ENCODE data around the gene RAB7B.

Gene RAB7B

GRCh38 chr1:205993068-205993467 is 10.1 kb downstream of the RAB7B start:
- DNase-seq = no peak

DNA sequence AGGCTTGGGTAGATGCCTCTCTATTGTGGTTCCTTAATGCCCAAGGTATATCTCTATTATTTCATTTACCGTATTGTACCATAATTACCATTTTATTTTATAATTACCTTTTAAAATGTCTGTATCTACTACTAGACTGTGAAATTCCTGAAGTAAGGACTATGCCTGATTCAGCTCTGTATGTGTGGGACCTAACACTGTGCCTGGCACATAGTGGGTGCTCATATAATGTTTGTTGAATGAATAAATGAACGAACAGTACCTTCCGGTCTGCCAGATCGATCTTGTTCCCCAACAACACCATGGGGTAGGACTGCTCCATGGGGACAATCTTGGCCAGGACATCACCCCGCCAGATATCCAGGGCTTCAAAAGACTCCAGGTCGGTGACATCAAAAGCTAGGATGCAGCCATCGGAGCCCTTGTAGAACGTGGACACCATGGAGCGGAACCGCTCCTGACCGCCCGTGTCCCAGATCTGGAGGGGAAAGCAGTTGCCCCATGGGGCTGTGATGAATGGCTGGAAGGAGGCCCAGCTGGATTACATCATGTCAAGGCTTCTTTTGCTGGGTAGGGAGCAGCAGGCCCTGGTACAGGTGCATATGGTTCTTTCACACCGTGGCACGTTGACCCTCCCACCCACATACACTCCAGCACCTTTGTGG is 10.8 kb downstream of the RAB7B start:
- no peak for DNase-seq

- no peak for DNase-seq
Observed at GRCh38 chr1:205991237-205991636, 12.0 kb downstream of the RAB7B start.

- DNase-seq = no peak
Observed at GRCh38 chr1:205990226-205990625, 13.0 kb downstream of the RAB7B start.

DNA sequence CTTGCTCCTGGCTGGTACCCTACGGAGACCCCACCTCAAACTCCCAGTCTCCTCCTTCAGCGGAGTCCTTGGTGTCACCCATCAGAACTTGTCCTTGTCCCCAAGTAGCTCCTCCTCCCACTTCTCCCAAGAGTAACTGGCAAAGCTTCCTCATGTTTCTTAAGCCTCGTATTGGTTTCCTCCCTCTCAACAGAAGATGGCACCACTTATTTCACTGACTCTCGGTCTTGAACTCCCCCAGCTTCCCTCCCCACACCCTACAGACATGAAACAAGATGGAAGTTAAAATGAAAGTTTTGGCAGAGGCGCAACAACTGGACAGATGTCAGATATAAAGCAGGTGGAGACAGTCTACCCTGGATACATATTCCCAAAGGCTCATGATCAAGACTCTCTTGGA is 13.4 kb downstream of the RAB7B start:
- no peak for DNase-seq

DNA sequence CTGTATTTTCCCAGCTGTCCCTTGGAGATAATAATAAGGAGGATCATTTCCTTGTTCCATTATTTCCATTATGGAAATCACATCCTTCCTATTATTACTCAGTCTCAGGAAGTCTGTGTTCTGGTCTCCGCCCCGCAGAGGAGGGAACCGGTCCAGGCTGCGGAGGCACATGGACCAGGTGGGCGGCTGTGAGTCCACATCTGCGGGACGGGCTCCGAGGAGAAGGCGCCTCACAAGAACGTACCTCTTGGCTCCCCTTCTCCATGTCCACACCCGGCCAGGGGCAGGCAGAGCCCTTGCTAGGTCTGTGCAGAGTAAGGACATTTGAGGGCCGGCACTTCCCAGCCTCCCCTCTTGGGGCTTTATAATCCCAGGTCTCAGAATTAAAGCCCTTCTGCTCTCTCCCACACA is 14.6 kb downstream of the RAB7B start:
- DNase-seq = peak; percentile 67

- no peak for DNase-seq
Observed at GRCh38 chr1:205986861-205987260, 16.3 kb downstream of the RAB7B start.

GRCh38 chr1:205986292-205986691 is 16.9 kb downstream of the RAB7B start:
- DNase-seq = no peak

DNA sequence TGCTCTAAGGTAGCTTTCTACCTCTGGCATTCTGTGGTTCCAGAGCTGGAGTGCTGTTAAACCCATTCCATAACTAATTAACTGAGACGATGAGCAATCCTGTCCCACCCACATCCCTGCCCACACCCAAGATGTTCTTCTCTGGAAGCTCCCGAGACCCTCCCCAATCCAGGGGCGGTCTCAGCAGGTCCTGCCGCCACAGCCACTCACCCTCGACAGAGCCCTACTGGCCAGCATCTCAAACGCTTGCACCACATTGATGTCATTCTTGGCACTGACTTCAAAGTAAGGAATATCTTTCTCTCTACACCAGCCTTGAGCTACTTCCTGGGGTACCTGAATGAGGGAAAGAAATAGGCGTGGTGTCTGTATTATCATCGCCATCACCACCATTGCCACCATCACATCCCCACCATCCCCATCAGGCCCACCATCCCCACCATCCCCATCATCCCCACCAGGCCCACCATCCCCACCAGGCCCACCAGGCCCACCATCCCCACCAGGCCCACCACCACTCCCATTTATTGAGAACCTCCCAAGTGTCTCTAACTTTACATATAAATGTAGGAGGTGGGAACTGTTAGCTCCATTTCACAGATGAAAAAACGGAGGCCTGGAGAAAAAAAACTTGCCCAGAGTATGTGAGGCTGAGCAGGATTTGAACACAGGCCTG is 17.7 kb downstream of the RAB7B start:
- no peak for DNase-seq

- peak; percentile 80 for DNase-seq
Observed at GRCh38 chr1:205983925-205984725, 19.1 kb downstream of the RAB7B start.

- no peak for DNase-seq
Observed at GRCh38 chr1:205981257-205981656, 21.9 kb downstream of the RAB7B start.

DNA sequence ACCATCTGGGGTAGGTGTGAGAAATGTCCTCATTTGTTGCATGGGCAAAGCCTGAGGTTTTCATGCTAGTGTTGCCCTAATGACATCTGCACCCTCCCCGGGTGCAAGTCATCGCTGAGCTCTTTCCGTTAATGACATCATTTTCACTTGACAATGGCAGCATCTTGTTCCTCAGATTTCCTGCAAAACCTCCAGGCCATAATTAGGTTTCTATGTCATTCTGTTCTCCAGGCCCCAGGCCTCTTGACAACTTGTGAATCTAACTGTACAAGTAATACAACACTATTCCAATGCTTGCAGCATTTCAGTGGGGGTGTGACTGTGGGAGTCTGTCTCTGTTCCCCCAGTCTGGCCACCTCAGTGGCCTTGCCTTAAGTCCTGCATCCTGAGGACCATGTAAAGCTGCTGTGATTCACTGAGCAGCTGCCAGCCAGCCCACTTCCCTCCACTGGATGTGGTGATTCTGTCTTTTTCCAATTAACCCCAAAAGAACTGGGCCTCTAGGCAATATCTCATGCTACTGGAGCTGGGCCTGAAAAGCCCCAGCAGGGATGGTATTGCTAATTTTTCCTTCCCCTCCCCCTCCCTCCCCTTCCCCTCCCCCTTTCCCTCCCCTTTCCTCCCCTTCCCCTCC is 22.8 kb downstream of the RAB7B start:
- DNase-seq = no peak

GRCh38 chr1:205979301-205979700 is 23.9 kb downstream of the RAB7B start:
- no peak for DNase-seq

GRCh38 chr1:205978676-205979075 is 24.5 kb downstream of the RAB7B start:
- no peak for DNase-seq

- peak; percentile 84 for DNase-seq
Observed at GRCh38 chr1:205977402-205978014, 25.7 kb downstream of the RAB7B start.

- DNase-seq = no peak
Observed at GRCh38 chr1:205976708-205977401, 26.3 kb downstream of the RAB7B start.

DNA sequence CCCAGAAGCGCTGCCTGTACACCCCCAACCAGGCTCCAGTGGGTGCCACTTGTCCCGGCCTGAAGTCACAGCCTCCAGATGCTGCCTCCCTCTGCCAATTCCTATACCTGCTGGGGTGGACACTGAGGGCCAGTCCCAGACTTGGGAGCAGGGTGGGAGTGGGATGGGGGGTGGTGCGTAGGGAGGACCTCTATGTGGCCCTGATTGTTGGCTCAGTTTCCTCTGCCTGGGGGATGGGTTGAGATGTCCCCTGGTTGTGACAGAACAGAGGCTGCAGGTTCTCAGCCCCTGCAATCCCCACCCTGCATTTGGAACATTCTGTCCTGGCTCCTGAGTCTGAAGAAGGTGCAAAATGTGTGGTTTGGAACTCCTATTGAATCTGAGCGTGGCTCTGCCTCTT is 27.2 kb downstream of the RAB7B start:
- no peak for DNase-seq

DNA sequence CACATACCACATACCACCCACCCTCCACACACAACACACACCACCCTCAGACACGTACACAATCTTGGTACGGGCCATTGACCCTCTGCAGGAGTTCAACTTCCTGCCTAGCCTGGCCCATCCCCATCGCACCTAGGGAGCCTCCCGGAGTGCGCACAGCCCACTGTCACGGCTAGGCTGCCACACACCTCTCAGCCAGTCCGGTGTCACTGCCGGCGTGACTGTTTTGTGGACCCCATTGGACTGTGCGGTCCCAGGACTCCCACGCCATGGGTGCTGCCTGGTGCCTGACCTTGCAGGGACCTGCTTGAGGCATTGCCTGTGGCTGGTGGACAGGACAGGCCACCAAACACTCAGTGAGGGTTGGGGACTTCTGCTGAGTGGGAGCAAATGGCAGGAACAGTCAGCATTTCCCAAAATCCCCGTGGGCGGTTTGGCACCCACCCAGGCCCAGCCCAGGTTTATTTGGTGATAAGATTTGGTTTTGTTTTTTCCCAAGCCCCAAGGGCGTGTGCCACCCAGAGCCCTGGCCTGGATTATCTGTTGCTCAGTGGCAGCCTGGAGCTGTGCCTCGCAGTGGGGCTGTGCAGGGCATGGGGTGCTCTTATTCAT is 27.7 kb downstream of the RAB7B start:
- no peak for DNase-seq

DNA sequence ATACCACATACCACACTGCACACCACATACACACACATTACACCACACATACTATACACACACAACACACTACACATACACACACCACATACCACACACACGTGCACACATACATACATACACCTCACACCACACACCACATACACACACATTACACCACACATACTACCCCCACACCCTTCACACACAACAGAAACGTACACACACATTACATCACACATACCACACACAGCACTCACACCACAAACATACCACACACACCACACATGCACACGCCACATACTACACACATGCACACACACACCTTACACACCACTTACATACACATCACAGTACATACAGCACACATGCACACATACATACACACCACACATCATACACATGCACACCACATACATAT is 28.5 kb downstream of the RAB7B start:
- DNase-seq = no peak

DNA sequence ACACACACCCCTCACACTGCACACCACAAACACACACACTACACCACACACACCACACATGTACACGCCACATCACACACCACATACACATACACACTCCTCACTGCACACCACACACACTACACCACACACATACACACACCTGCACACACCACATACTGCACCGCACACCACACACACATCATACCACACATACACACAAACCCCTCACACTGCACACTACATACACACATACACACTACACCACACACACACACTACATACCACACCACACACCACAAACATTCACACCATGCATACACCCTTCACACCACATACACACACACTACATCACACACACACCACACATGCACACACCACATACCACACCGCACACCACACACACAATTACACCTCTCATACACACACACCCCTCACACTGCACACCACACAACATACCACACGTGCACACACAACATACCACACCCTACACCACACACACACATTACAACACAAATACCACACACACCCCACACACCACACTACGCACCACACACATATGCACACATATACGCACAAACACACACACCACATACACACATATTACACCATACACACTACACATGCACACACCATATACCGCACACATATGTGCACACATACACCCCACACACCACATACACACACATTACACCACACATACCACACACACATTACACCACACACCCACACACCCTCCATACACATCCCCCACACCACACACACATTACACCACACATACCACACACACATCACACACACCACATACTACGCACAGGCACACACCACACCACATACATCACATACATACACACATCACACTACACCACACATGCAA is 29.6 kb downstream of the RAB7B start:
- DNase-seq = no peak
